ENCODE data around the gene ABCF2. TPM values are rescaled to one million over a fixed set of nuclear protein-coding genes. Genes with fewer than 3 reads are reported as not detected.

The ABCF2 gene
- total and polyA plus RNA-seq, 8 donors = 20.3 to 40.6 (median 25.8) TPM

DNA sequence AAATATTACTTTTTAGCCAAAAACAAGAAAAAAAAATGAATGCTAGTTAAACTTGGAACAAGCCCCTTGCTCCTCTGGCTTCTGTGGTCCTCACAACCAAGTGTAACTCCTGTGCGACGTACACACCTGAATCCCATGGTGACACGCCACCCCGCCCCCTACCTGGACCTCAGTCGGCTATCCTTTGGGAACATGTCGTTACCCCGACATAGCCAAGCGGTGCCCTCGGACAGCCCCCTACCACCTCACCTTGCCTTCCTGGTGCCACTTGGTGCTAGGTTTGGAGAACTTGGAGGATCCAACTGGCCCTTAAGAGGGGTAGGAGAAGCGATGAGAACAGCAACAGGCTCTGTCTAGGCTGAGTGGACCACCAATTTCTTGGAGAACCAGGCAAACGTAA is 33.5 kb upstream of the ABCF2 start:
- Histone ChIP-seq H3K4me3 (no peak overlapping the region), H3K9me3 (no peaks in the 10 kb centered on the region), H3K27me3 (peaks cover 0 to 18% of the 10 kb centered on the region in 2 donors), H3K36me3 (no peaks in the 10 kb centered on the region), H3K27ac (no peak overlapping the region), H3K4me1 (no peaks in the 10 kb centered on the region)
- peak in 1 of 4 donors; percentile 49 for DNase-seq
- intact Hi-C loops (cut with DNase I) = no loop called here
- TF ChIP-seq, protein P1, sequence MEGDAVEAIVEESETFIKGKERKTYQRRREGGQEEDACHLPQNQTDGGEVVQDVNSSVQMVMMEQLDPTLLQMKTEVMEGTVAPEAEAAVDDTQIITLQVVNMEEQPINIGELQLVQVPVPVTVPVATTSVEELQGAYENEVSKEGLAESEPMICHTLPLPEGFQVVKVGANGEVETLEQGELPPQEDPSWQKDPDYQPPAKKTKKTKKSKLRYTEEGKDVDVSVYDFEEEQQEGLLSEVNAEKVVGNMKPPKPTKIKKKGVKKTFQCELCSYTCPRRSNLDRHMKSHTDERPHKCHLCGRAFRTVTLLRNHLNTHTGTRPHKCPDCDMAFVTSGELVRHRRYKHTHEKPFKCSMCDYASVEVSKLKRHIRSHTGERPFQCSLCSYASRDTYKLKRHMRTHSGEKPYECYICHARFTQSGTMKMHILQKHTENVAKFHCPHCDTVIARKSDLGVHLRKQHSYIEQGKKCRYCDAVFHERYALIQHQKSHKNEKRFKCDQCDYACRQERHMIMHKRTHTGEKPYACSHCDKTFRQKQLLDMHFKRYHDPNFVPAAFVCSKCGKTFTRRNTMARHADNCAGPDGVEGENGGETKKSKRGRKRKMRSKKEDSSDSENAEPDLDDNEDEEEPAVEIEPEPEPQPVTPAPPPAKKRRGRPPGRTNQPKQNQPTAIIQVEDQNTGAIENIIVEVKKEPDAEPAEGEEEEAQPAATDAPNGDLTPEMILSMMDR (IDR thresholded peaks at IDR 0.05) = no peak
- ATAC-seq = no peak

DNA sequence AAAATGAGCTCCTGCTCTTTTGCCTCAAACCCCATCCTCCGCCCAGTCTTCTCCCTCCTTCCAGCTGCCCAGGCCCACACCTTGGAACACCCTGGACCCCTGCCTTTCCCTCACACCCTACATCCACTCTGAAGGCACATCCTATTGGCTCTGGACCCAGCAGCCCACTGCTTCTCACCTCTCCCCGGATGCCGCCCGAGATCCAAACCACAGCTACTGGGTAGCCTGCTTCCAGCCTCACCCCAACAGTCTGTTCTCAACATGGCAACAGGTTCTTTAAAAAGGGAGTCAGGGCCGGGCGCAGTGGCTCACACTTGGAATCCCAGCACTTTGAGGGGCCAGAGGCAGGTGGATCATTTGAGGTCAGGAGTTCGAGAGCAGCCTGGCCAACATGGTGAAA is 31.0 kb upstream of the ABCF2 start:
- Histone ChIP-seq H3K4me1 (no peaks in the 10 kb centered on the region), H3K36me3 (no peaks in the 10 kb centered on the region), H3K27me3 (peaks cover 0 to 41% of the 10 kb centered on the region in 2 donors), H3K9me3 (no peaks in the 10 kb centered on the region), H3K4me3 (no peak overlapping the region), H3K27ac (no peak overlapping the region)
- DNase-seq (peak in 1 of 4 donors; percentile 40), ATAC-seq (no peak)
- intact Hi-C loops (cut with DNase I) = no loop called here
- TF ChIP-seq, protein P1 (IDR thresholded peaks at IDR 0.05) = no peak

DNA sequence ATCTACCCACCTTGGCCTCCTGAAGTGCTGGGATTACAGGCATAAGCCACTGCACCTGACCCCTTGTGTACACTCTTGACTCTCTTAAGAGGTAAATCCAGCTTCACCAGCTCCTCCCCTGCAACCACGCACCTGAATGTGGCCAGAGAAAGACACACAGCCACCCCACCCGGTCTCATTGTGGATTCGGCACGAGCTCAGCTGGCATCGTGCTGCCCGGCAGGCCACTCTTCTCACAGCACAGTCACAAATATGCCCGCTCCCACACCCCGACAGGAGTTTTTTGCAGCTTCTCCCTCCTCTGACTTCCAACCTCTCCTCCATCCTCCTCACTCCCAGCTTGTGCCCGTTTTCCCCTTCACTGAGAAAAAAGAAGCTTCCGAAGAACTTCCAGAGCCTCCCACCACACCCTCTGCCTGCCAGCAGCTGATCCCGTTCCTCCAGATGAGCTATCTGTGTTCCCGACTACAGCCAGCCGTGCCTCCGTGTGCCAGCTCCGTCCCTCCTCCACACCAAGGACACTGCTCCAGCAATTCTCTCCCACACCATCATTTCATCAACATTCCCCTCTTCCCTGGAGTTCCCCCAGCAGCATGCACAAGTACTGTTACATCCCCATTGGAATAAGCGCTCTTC is 29.5 kb upstream of the ABCF2 start:
- TF ChIP-seq, protein P1 (IDR thresholded peaks at IDR 0.05) = no peak
- Histone ChIP-seq H3K27ac (no peak overlapping the region), H3K9me3 (no peaks in the 10 kb centered on the region), H3K27me3 (peaks cover 0 to 50% of the 10 kb centered on the region in 2 donors), H3K36me3 (no peaks in the 10 kb centered on the region), H3K4me3 (no peak overlapping the region), H3K4me1 (peaks cover 0 to 9% of the 10 kb centered on the region in 2 donors)
- peak in 1 of 4 donors; percentile 42 for DNase-seq
- no peak for ATAC-seq
- intact Hi-C loops (cut with DNase I) = no loop called here

DNA sequence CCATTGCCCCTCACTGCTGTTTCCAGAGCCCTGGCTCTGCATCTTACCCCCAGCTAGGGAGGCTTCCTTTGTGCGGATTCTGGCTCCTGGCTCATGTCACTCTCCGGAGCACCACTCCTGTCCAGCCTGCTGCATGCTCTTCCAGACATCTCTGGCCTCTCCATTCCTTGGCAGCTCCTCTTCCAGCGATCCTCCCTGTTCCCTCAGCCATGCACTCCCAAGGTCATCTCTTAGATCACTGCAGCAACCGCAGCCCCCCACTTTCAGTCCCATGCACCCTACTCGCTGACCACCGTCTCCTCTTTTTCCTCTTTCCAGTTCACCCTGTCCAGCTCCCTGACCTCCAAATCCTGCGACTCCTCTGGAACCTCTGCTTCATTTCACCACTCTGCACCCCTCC is 28.4 kb upstream of the ABCF2 start:
- Histone ChIP-seq H3K36me3 (no peaks in the 10 kb centered on the region), H3K4me3 (no peak overlapping the region), H3K4me1 (peaks cover 6 to 20% of the 10 kb centered on the region in 2 donors), H3K27ac (no peak overlapping the region), H3K27me3 (peaks cover 0 to 51% of the 10 kb centered on the region in 2 donors), H3K9me3 (no peaks in the 10 kb centered on the region)
- intact Hi-C loops (cut with DNase I) = no loop called here
- TF ChIP-seq, protein P1 (IDR thresholded peaks at IDR 0.05) = no peak
- peak in 1 of 4 donors; percentile 24 for DNase-seq
- ATAC-seq = no peak

DNA sequence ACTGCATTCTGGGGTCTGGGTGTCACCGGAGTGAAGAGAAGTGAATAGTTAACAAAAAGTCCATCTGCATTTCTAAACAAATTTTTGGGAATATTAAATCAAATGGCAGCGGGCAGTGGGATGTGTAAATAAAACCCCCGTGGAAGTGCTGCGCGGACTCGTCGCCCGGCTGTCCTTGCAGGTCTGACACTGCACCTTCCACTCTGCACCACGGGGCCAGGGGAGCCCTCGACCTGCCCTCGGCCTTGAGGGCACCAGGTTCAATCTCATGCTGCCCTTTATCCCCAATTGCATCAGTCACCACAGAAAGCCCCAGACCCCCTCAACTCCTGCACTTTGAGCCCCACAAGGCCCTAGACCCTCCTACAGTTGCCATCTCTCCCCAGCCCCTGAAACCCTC is 27.8 kb upstream of the ABCF2 start:
- Histone ChIP-seq H3K4me3 (no peak overlapping the region), H3K4me1 (peaks cover 7 to 26% of the 10 kb centered on the region in 2 donors), H3K36me3 (no peaks in the 10 kb centered on the region), H3K27me3 (peaks cover 0 to 53% of the 10 kb centered on the region in 2 donors), H3K27ac (no peak overlapping the region), H3K9me3 (no peaks in the 10 kb centered on the region)
- DNase-seq = peak in 1 of 4 donors; percentile 58
- no peak for ATAC-seq
- intact Hi-C loops (cut with DNase I) = no loop called here
- TF ChIP-seq, protein P1 (IDR thresholded peaks at IDR 0.05) = no peak
